Measurements from ENCODE around the gene PDE4DIP.
"Not testable (repeated sequence)": the region's sequence is repeated elsewhere in the genome, so short reads cannot be mapped to it uniquely, and the experiment has no call there.

- TF ChIP-seq CTCF (IDR thresholded peaks at IDR 0.05; ENCODE audit: low read depth, low read length, missing input control); MAX (IDR thresholded peaks at IDR 0.05); ATF3 (IDR thresholded peaks at IDR 0.05); YY1 (IDR thresholded peaks at IDR 0.05); RXRA (IDR thresholded peaks at IDR 0.05); SP1 (IDR thresholded peaks at IDR 0.05); REST (IDR thresholded peaks at IDR 0.05); JUND (IDR thresholded peaks at IDR 0.05); TAF1 (conservative IDR thresholded peaks at IDR 0.05); GABPA (IDR thresholded peaks at IDR 0.05 in 1 of 2, conservative IDR thresholded peaks at IDR 0.05 in 1 of 2); HNF4A (conservative IDR thresholded peaks at IDR 0.05): not testable (repeated sequence)
Measured at GRCh38 chr1:149013513-149013912, 169.3 kb downstream of the PDE4DIP start.

Data from liver (tissue), 3 donors.